Measurements from ENCODE around the gene COASY.

Gene COASY

DNA sequence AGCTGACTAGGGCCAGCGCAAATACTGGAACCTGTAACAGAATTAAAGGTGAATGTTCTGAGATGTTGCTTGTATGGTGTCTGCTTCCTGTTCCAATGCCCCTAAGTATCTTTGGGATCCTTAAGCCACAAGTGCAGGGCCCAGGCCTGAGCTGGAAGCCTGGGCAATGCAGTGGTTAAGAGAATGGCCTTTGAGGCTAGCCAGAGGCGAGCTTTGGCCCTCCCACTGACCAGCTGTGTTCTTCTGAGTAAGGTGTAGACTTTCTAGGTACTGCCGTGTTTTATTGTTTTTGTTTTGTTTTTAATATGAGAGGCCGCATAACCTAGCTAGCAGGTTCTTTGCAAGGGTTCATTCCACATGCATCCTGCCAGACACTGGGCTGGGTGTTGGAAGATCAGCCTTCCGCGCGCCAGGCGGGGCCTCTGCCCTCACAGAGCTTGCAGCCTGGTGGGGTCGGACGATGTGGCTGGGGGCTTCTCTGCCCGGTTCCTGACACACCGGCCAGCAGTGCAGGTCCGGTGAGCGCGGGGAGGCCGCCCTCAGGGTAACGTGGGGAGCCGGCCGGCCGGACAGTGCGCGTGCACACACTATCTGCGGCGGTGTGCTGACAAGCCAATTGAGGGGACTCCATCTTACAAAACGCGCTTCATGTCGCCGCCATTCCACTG lies 4.4 kb downstream of the COASY start:
- H3K27ac ChIP-seq, result peak overlapping the region; percentile 27; the same call in 1 of the 2 replicates
- H3K4me1 ChIP-seq (ENCODE audit: low read depth, poor library complexity, severe bottlenecking), result peaks cover 58% of the 10 kb centered on the region
- no peaks in the 10 kb centered on the region for H3K27me3 ChIP-seq (ENCODE audit: insufficient read depth, low read depth)
- H3K4me3 ChIP-seq (IDR thresholded peaks at IDR 0.05; ENCODE audit: insufficient read depth, low read depth, low read length), result no peak overlapping the region
- no peak overlapping the region for H3K9ac ChIP-seq
- H3K79me2 ChIP-seq (ENCODE audit: insufficient read depth, low read depth), result peaks cover 42% of the 10 kb centered on the region
- H4K20me1 ChIP-seq (ENCODE audit: insufficient read depth), result no peaks in the 10 kb centered on the region
- H3K36me3 ChIP-seq (ENCODE audit: insufficient read depth), result peaks cover 1% of the 10 kb centered on the region; the same call in 1 of the 2 replicates
- H2AFZ ChIP-seq (ENCODE audit: low read depth), result peak overlapping the region; percentile 35
- TF ChIP-seq, protein P1, sequence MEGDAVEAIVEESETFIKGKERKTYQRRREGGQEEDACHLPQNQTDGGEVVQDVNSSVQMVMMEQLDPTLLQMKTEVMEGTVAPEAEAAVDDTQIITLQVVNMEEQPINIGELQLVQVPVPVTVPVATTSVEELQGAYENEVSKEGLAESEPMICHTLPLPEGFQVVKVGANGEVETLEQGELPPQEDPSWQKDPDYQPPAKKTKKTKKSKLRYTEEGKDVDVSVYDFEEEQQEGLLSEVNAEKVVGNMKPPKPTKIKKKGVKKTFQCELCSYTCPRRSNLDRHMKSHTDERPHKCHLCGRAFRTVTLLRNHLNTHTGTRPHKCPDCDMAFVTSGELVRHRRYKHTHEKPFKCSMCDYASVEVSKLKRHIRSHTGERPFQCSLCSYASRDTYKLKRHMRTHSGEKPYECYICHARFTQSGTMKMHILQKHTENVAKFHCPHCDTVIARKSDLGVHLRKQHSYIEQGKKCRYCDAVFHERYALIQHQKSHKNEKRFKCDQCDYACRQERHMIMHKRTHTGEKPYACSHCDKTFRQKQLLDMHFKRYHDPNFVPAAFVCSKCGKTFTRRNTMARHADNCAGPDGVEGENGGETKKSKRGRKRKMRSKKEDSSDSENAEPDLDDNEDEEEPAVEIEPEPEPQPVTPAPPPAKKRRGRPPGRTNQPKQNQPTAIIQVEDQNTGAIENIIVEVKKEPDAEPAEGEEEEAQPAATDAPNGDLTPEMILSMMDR (conservative IDR thresholded peaks at IDR 0.05; ENCODE audit: low read depth, low read length), result no peak
- peak overlapping the region; percentile 69 for H3K4me2 ChIP-seq

DNA sequence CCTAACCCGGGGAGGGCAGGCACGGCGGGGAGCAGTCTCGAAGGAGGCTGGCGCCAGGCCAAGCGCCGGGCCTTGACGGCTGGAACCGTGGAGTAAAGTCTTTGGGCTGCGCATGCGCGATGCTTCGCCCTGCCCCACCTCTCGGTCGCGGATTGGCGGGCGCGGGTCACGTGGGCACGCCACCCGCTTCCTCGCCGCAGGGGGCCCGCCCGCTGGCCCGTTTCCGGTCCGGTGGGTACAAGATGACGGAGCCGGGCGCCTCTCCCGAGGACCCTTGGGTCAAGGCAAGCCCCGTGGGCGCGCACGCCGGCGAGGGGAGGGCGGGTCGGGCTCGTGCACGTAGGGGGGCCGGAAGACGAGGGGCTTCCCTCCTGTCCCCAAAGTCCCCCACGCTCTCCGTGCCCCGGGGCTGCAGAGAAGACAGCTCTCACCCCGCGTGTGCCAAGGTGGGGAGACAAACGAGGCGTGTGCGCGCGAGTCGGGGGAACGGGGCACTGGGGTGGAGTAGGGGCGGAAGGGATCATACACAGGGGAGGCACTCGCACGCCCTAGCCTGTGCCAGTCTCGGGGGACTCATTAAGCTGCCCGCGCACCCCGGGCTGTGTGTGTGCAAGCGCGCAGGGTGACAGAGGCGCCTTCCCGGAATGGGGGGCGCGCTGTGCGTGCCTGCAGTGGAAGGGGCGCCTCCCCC lies 5.1 kb downstream of the COASY start, which contains the start of gene MLX:
MLX (plus strand) TSS at position 218 of the 691 bp plus-strand sequence; CDS start at position 243, 25 bp downstream.
- Histone ChIP-seq H3K36me3 (ENCODE audit: insufficient read depth) (peaks cover 8% of the 10 kb centered on the region; the same call in 1 of the 2 replicates), H3K9ac (peak within 1 kb of the TSS; percentile 41; the same call in 1 of the 2 replicates), H3K4me1 (ENCODE audit: low read depth, poor library complexity, severe bottlenecking) (peaks cover 62% of the 10 kb centered on the region), H3K27me3 (ENCODE audit: insufficient read depth, low read depth) (no peaks in the 10 kb centered on the region), H3K4me3 (IDR thresholded peaks at IDR 0.05; ENCODE audit: insufficient read depth, low read depth, low read length) (no peak within 1 kb of the TSS), H3K27ac (peak within 1 kb of the TSS; percentile 27; the same call in 1 of the 2 replicates), H4K20me1 (ENCODE audit: insufficient read depth) (no peaks in the 10 kb centered on the region), H3K4me2 (peak within 1 kb of the TSS; percentile 69), H2AFZ (ENCODE audit: low read depth) (peak within 1 kb of the TSS; percentile 35), H3K79me2 (ENCODE audit: insufficient read depth, low read depth) (peaks cover 37% of the 10 kb centered on the region)
- TF ChIP-seq, protein P1 (conservative IDR thresholded peaks at IDR 0.05; ENCODE audit: low read depth, low read length), result no peak

DNA sequence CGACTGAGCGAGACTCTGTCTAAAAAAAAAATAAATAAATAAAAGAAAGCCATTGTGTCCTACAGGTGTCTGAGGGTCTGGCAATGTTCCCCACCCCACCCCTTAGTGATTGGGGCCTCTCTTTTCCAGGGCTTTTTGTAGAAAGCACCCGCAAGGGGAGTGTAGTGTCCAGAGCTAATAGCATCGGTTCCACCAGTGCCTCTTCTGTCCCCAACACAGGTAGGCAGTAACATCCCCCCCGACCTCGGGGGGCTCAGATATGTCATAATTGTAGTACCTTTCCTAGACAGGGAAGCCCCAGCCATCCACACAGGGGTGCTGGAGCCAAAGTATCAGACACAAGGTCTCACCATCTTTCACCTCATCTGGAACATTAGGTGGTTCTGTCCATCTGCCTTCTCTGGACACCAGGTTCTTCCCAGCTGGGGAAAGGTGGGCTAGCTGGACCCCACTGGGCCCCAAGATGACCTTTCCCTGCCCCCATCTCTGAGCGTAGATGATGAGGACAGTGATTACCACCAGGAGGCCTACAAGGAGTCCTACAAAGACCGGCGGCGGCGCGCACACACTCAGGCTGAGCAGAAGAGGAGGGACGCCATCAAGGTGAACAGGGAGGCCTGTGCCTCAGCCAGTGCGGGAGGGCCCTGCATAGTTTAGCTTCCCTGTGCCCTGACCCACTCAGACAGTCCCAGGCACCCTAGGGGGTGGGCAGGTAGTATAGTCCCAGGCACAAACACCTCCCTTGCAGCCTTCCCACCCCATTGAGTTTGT lies 6.6 kb downstream of the COASY start:
- H2AFZ ChIP-seq (ENCODE audit: low read depth), result no peak overlapping the region
- H3K79me2 ChIP-seq (ENCODE audit: insufficient read depth, low read depth), result peaks cover 22% of the 10 kb centered on the region
- no peak overlapping the region for H3K4me3 ChIP-seq (IDR thresholded peaks at IDR 0.05; ENCODE audit: insufficient read depth, low read depth, low read length)
- no peaks in the 10 kb centered on the region for H3K27me3 ChIP-seq (ENCODE audit: insufficient read depth, low read depth)
- H3K4me2 ChIP-seq, result peak overlapping the region; percentile 69; the same call in 1 of the 2 replicates
- no peaks in the 10 kb centered on the region for H4K20me1 ChIP-seq (ENCODE audit: insufficient read depth)
- H3K4me1 ChIP-seq (ENCODE audit: low read depth, poor library complexity, severe bottlenecking), result peaks cover 62% of the 10 kb centered on the region
- H3K9ac ChIP-seq, result no peak overlapping the region
- no peak overlapping the region for H3K27ac ChIP-seq
- TF ChIP-seq, protein P1 (conservative IDR thresholded peaks at IDR 0.05; ENCODE audit: low read depth, low read length), result no peak
- H3K36me3 ChIP-seq (ENCODE audit: insufficient read depth), result peaks cover 11% of the 10 kb centered on the region; the same call in 1 of the 2 replicates

DNA sequence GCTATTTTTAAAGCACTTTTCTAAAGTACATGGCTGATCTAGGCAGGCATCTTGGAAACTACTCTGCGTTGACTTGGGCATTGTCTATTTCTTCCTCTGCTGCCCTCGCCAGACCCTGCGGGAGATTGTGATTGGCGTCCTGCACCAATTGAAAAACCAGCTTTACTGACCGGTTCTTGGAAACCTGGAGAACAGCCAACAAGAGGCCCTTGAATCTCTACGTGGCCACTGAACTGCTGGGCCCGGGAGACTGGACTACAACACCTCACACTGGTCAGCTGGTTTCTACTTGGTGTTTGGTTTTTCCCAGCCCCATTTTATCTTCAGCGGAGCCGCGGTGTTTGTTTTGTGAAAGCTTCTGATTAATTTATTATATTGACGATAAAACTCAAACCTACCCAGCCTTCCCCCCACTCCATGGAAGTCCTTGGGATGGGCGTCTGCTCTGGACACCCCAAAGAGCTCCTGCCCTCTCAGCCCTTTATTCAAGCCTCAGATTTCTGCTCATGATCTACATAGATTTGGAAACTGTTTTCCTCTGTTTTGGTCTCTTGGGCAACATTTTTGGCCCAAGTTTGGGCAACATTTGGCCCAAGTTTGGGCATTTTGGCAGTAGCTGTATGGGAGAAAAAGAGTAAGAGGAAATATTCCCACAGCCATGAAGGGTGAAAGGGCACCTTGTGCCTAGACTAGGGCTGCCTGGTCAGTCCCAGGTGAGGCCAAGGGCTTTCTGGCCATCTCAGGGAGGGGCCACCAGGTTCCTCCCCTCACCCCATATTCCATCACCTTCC lies 9.7 kb downstream of the COASY start:
- H3K9ac ChIP-seq, result no peak overlapping the region
- TF ChIP-seq, protein P1 (conservative IDR thresholded peaks at IDR 0.05; ENCODE audit: low read depth, low read length), result no peak
- H3K4me1 ChIP-seq (ENCODE audit: low read depth, poor library complexity, severe bottlenecking), result peaks cover 71% of the 10 kb centered on the region
- no peaks in the 10 kb centered on the region for H4K20me1 ChIP-seq (ENCODE audit: insufficient read depth)
- no peaks in the 10 kb centered on the region for H3K27me3 ChIP-seq (ENCODE audit: insufficient read depth, low read depth)
- no peak overlapping the region for H3K4me2 ChIP-seq
- peaks cover 31% of the 10 kb centered on the region for H3K79me2 ChIP-seq (ENCODE audit: insufficient read depth, low read depth)
- H3K4me3 ChIP-seq (IDR thresholded peaks at IDR 0.05; ENCODE audit: insufficient read depth, low read depth, low read length), result no peak overlapping the region
- no peak overlapping the region; the same call in 1 of the 2 replicates for H3K27ac ChIP-seq
- H3K36me3 ChIP-seq (ENCODE audit: insufficient read depth), result peaks cover 11% of the 10 kb centered on the region; the same call in 1 of the 2 replicates
- no peak overlapping the region for H2AFZ ChIP-seq (ENCODE audit: low read depth)

Measured in KMS-11 (cell line).